ENCODE measurements around the gene SESTD1.
A peak's percentile ranks its signal among the peaks of the same experiment; 100 is the strongest.

The SESTD1 gene

GRCh38 chr2:179179719-179180118 is 84.9 kb downstream of the SESTD1 start:
- no peak for DNase-seq

DNA sequence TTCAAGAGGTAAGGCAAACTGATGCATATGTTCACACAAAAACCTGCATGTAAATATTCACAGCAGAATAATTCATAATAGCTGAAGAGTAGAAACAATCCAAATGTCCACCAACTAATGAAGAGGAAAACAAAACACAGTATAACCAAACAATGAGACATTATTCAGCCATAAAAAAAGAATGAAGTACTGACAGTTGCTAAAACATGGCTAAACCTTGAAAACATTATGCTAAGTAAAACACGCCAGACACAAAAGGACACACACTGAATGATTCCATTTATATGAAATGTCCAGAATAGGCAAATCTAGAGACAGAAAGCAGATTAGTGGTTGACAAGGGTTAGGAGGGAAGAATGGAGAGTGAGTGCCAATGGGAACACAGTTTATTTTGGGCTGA is 86.9 kb downstream of the SESTD1 start:
- DNase-seq, result no peak

DNA sequence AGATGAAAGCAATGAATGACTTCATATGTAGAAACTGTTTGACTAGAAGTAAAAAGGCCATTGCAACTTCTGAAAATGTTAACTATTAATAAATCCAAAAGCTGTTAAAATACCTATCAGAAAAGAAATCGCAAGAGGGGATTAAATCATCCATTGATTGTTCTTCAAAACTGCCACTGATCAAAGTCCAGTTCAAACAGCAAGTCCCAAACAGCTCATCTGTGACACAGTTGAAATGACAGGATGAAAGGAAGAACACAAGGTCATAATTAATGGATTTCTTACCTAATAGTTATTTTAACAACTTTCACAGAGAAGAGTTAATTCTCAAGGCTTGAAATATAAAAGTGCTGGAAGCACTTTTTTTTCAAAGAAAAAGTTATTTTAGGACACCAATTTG is 90.4 kb downstream of the SESTD1 start:
- DNase-seq, result no peak

DNA sequence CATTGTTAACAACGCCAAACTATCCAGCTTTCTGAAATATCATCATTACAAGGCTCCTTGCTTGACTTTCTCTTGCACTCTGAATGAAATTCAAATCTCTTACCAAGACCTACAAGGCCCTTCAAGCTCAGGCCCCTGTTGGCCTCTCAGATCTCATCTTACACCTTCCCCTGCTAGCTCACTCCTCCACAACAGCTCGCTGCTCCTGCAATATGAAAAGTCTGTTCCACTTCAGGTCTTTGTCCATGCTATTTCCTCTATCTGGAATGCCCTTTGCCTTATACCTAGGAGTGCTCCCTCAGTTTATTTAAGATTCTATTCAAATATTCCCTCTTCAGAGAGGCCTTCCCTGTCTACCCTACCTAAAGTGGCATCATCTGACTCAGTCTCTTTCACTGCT is 91.7 kb downstream of the SESTD1 start:
- no peak for DNase-seq

GRCh38 chr2:179171371-179171770 is 93.3 kb downstream of the SESTD1 start:
- no peak for DNase-seq

DNA sequence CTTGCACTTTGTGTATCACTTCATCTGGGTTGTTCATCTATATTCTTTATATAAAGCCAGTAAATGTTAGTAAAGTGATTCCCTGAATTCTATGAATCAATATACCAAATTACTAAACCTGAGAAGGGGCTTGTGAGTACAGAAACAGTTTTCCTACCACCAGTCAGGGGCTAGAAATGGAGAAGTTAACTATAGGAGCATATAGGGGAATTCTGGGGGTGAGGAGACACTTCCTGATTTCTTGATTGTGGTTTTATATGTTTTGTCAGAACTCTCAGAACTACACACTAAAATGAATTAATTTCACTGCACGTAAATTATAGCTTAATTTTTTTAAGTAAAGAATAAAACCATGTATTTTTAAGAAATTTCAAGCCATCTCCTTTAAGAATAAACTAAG is 93.7 kb downstream of the SESTD1 start:
- no peak for DNase-seq

DNA sequence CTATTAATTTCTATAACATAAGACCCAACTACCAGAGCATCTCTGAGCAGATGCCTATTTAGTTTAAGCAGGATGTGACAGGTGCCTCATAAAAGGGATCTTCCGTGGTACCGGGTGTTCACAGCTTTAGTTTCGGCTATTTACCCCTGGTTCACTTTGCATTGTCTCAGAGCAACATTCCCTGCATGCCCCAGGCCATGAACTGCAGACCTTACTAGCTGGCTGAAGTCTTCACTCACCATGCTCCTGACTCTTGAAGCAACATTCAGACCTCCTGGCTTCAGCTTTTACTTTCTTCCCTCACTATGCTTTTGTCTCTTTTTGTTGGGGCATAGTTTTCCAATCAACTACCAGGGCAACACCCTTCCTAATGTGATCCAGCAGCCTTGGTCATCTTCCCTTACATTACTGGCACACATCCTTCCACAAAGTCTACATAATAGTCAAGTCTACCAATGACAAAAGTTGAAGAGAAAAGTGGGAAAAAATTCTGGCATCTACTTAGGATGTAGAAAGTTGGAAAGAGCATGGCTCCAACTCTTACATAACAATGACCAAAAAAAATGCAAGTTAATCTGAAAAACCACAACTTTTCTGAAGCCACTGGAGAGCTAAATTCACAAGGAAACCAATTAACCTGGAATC is 99.2 kb downstream of the SESTD1 start:
- no peak for DNase-seq

DNA sequence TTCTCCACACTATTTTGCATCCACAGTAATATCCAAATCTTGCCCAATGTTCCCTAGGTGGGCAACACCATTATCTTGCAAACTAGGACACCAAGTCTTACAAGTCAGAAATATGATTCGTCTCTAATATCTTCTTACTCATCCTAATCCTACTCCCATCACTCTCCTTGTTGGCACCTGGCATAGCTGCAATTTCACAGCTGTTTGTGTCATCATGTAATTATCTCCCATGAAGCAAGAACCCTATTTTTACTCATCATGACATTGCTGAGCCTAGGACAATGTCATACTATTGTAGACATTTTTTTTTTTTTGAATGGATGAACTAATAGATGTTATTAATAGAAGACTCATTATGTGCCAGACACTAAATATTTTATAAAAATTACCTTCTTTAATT is 123.4 kb downstream of the SESTD1 start:
- no peak for DNase-seq

DNA sequence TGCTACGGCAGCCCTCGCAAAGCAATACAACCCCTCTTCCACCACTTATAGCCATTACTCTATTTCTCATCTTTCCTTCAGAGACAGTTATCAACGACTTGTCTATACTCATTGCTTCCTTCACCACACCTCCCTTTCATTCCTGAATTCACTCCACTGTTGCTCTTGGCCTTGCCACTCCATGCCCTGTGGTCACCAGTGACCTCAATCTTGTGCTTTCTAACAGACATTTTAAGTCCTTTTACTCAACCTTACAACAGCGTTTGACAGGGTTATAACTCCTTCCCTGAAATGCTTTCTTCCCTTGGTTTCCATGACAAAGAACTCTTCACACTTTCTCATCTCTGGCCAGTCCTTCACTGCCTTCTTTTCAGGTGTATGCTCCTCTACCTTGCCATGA is 124.1 kb downstream of the SESTD1 start:
- DNase-seq, result no peak

GRCh38 chr2:179139506-179139905 is 125.1 kb downstream of the SESTD1 start:
- no peak for DNase-seq

GRCh38 chr2:179137200-179137759 is 127.4 kb downstream of the SESTD1 start:
- no peak for DNase-seq

DNA sequence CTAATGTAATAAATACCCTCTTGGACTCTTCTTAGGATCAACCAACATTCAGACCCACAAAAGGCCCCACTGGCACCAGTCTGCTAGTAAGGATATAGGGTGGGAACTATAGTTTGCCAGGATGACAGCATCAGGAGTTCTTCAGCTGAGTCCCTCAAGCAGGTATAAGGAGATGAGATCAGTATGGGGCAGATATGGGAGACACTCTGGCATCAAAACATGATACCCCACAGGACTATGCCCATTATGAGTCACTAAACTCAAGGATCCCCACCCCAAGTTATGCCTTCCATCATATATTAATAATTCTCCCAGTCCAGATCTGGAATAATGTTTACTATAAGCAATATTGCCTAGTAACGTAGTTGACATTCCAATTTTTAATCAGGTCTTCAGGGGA is 131.6 kb downstream of the SESTD1 start:
- no peak for DNase-seq

DNA sequence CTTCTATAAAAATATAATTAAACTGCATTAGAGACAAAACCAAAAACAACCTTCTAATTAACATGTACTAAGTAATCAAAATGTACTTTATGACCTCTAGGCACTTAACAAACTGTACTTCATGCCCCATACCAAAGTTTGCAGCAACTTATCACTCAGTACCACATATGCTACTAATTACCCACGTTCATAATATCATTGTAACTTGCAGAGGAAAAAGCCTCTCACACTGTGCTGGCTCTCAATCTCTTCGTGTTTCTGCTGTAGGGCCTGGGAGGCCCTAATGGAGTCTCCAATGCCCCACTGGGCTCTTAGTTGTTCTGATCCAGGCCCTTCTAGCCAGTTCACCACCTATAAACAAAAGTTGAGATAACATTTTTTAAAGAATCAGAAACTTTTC is 132.6 kb downstream of the SESTD1 start:
- no peak for DNase-seq

- DNase-seq, result no peak
Measured at GRCh38 chr2:179130560-179130959, 134.1 kb downstream of the SESTD1 start.

DNA sequence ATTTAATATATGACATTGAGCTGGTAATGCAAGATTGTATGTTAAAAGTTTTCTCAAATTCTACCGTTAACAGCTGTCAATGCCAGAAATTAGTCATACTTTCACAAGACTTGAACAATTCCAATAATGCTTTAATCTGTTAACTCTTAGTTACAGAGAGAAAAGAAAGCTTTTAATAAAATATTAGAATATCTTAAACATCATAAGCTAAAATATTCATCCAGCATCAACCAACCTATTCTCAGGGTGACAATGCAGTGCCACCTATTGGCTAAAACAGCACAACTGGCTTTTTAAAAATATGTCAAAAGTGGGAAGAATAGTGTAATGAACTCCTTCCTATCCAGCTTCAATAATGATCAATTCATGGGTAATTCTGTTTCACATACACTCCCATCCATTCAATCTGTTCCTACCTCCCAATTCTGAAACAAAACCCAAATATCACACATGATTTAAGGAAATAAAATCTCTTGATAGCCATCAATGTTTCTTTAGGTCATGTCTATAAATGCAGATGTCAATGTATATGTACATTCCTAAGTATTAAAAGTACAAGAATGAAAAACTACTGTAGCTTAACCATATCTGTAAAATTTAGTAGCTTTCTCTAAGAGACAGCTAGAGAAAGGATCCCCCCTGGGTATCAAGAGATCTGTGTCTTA is 134.9 kb downstream of the SESTD1 start:
- peak; percentile 27 for DNase-seq

DNA sequence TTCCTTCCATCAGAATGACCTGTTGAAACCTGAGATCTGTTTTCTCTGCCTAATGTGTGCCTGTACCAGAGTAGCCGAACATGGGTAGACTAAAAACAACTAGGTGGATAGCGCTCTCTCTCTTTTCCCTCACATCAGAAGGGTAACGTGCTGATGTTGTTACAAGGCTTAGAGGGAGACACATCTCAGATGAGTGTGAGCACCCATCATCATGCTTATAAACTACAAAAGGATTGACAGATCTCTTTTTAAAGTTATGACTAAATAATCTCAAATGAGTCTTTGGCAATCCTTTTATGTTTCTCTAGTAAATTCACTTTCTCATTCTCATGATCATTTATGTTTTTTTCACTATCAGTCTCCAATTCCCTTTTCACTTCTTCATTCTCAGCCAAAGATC is 139.2 kb downstream of the SESTD1 start:
- DNase-seq, result no peak

DNA sequence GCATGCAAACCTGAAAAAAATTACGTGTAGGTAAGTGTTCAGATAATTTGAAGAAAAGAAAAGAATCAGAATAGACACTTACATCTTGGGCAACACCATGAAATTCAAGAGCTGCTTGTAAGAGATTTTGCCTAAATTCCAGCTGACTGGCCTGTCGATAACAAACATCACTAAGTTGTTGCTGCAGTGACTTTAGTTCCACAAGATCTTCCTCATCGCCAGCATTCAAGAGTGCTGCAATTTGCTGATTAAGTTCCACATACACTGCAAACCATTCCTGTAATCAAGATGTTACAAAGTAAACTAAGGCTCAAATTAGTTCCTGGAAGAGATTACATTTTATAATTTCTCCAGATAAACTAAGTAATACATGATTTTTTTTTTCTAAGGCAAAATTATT is 140.3 kb downstream of the SESTD1 start:
- DNase-seq, result no peak

- no peak for DNase-seq
Measured at GRCh38 chr2:179123272-179123662, 141.4 kb downstream of the SESTD1 start.

- DNase-seq, result no peak
Measured at GRCh38 chr2:179107737-179108136, 156.9 kb downstream of the SESTD1 start.

GRCh38 chr2:179106676-179107428 is 157.8 kb downstream of the SESTD1 start:
- peak; percentile 4 for DNase-seq

DNA sequence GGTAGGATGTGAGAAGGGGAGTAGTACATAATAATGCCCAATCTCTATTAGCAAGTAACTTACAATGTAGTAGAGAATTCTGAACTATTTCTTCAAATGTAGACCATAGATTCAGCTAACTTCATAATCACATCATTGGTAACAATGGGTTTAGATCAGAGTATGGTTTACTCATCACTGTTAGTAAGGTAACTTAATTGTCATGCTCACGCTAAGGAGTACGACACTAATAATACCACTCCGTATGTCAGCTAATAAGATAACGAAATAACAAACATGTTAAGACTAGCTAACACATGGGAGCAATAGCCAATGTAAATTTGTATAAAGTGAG is 158.3 kb downstream of the SESTD1 start:
- no peak for DNase-seq

DNA sequence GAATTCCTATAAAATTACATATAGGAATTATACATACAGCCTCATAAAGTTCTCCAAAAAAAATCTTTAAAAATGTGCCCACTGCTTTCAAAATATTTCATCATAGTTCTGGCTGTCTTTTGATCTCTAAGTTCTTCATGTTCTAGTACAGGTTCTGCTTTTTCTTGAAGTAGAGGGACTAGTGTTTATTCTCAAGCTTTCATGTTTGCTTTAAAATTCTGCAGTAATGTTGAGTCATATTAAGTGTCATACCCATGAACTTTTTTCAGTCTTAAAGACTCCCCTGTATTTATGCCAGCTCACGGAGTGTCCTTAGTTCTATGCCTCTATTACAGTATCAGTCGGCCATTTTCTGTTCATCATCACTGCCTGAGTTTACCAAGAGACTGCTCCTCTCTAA is 159.9 kb downstream of the SESTD1 start:
- DNase-seq, result no peak

- DNase-seq, result no peak
Measured at GRCh38 chr2:179098080-179098689, 166.4 kb downstream of the SESTD1 start.

- no peak for DNase-seq
Measured at GRCh38 chr2:179097131-179097530, 167.5 kb downstream of the SESTD1 start.
